Neural cell (in vitro differentiated cells): ENCODE data around the gene SMNDC1. TPM values are rescaled to one million over a fixed set of nuclear protein-coding genes. Genes with fewer than 3 reads are reported as not detected.

Experiments used
- H2AFZ ChIP-seq: fragments of 200-600, 300-800 bp; sonication (generic), shearing (Covaris generic); 2 replicates; pipeline ENCODE4 v1.6.0; 2014; ENCODE audit warnings: low read depth, mild to moderate bottlenecking, antibody characterized with exemption, low read length, moderate library complexity
- H3F3A ChIP-seq: fragments of 200-600 bp; shearing (Covaris generic); 2 replicates; pipeline ENCODE4 v1.6.1; 2016; ENCODE audit warnings: mild to moderate bottlenecking, moderate library complexity, mixed read lengths, antibody characterized with exemption, low read length; ENCODE audit not compliant: insufficient read depth, poor library complexity, severe bottlenecking
- H3K27ac ChIP-seq: fragments of 200-600, 300-800 bp; sonication (generic), shearing (Covaris generic); 2 replicates; pipeline ENCODE4 v1.5.1; 2014; ENCODE audit warnings: mild to moderate bottlenecking, low read length, moderate library complexity
- H3K27me3 ChIP-seq: fragments of 300-800, 200-600 bp; sonication (generic), shearing (Covaris generic); 2 replicates; pipeline ENCODE4 v1.6.0; 2014; ENCODE audit warnings: mild to moderate bottlenecking, low read depth, low read length, moderate library complexity; ENCODE audit not compliant: insufficient read depth
- H3K36me3 ChIP-seq: fragments of 300-800, 200-600 bp; sonication (generic), shearing (Covaris generic); 2 replicates; pipeline ENCODE4 v1.5.1; 2014; ENCODE audit warnings: mild to moderate bottlenecking, antibody characterized with exemption, low read length, moderate library complexity; ENCODE audit not compliant: insufficient read depth
- H3K4me2 ChIP-seq: fragments of 300-800, 200-600 bp; sonication (generic), shearing (Covaris generic); 2 replicates; pipeline ENCODE4 v1.6.0; 2014; ENCODE audit warnings: mild to moderate bottlenecking, low read length
- H3K4me3 ChIP-seq: fragments of 300-800, 200-600 bp; sonication (generic), shearing (Covaris generic); 2 replicates; pipeline ENCODE4 v1.5.1; 2014; ENCODE audit warnings: mild to moderate bottlenecking, low read length, moderate library complexity
- H3K79me2 ChIP-seq: fragments of 200-600 bp; shearing (Covaris generic); replicated peaks from 2 replicates; pipeline ENCODE4 v1.6.0; 2014; ENCODE audit warnings: mild to moderate bottlenecking, low read length, moderate library complexity; ENCODE audit not compliant: insufficient read depth
- H3K9ac ChIP-seq: fragments of 300-800, 200-600 bp; sonication (generic), shearing (Covaris generic); 2 replicates; pipeline ENCODE4 v1.6.1; 2016; ENCODE audit warnings: mild to moderate bottlenecking, low read length, mixed read lengths
- H3K9me2 ChIP-seq: fragments of 200-600 bp; shearing (Covaris generic); 2 replicates; pipeline ENCODE4 v1.6.1; 2016; ENCODE audit warnings: mild to moderate bottlenecking, low read length, mixed read lengths; ENCODE audit not compliant: insufficient read depth
- H3K9me3 ChIP-seq: fragments of 200-600, 300-800 bp; sonication (generic), shearing (Covaris generic); 2 replicates; pipeline ENCODE4 v1.6.1; 2016; ENCODE audit warnings: mild to moderate bottlenecking, mixed run types, low read length, moderate library complexity, mixed read lengths
- H4K20me1 ChIP-seq: fragments of 200-600 bp; shearing (Covaris generic); 2 replicates; pipeline ENCODE4 v1.6.1; 2016; ENCODE audit warnings: mild to moderate bottlenecking, mixed run types; ENCODE audit not compliant: insufficient read depth
- CTCF ChIP-seq: fragments of 450-650 bp; IDR thresholded peaks from 2 replicates; pipeline ENCODE4 v1.5.1; 2014; ENCODE audit warnings: antibody characterized with exemption, mild to moderate bottlenecking, moderate library complexity; ENCODE audit not compliant: poor library complexity, severe bottlenecking
- EP300 ChIP-seq: fragments of 450-650 bp; conservative IDR thresholded peaks from 2 replicates; pipeline ENCODE4 v1.6.1; 2014; ENCODE audit warnings: antibody characterized with exemption, mild to moderate bottlenecking, moderate library complexity; ENCODE audit not compliant: poor library complexity, severe bottlenecking
- EZH2 ChIP-seq: fragments of 200-600, 300-800 bp; shearing (Covaris generic), sonication (generic); IDR thresholded peaks from 2 replicates; pipeline ENCODE4 v1.6.1; 2014; ENCODE audit warnings: antibody characterized with exemption, low read length, borderline replicate concordance, mild to moderate bottlenecking; ENCODE audit not compliant: insufficient read depth, poor library complexity, severe bottlenecking
- MXI1 ChIP-seq: fragments of 450-650 bp; conservative IDR thresholded peaks from 2 replicates; pipeline ENCODE4 v1.6.1; 2014; ENCODE audit warnings: antibody characterized with exemption, mild to moderate bottlenecking; ENCODE audit not compliant: poor library complexity, severe bottlenecking
- POLR2AphosphoS5 ChIP-seq: IDR thresholded peaks from 2 replicates; pipeline ENCODE4 v1.6.1; 2012
- RAD21 ChIP-seq: fragments of 450-650 bp; conservative IDR thresholded peaks from 2 replicates; pipeline ENCODE4 v1.6.1; 2014; ENCODE audit warnings: antibody characterized with exemption, mild to moderate bottlenecking, moderate library complexity
- REST ChIP-seq: IDR thresholded peaks from 2 replicates; pipeline ENCODE4 v1.6.1; 2012; ENCODE audit warnings: borderline replicate concordance
- SMC3 ChIP-seq: fragments of 450-650 bp; conservative IDR thresholded peaks from 2 replicates; pipeline ENCODE4 v1.6.1; 2014; ENCODE audit warnings: antibody characterized with exemption, mild to moderate bottlenecking, moderate library complexity; ENCODE audit not compliant: poor library complexity
- TAF1 ChIP-seq: IDR thresholded peaks from 2 replicates; pipeline ENCODE4 v1.6.1; 2012; ENCODE audit warnings: low read depth
- polyA plus RNA-seq: library from polyadenylated mRNA; depleted of rRNA; stranded (reverse); fragments of >200 nt; gene quantifications from 2 replicates; pipeline ENCODE4 v1.2.3, GENCODE V29; 2014

The SMNDC1 gene
- polyA plus RNA-seq, 1 donor from 2014 or later, result 25.9 TPM

- H4K20me1 ChIP-seq, result no peaks in the 10 kb centered on the region
- peaks cover 45% of the 10 kb centered on the region for H3K79me2 ChIP-seq
- no peak overlapping the region for H2AFZ ChIP-seq
- H3K4me3 ChIP-seq, result no peak overlapping the region
- no peak overlapping the region for H3K4me2 ChIP-seq
- H3K9ac ChIP-seq, result no peak overlapping the region
- H3F3A ChIP-seq, result no peaks in the 10 kb centered on the region
- H3K36me3 ChIP-seq, result peaks cover 17% of the 10 kb centered on the region
- no peaks in the 10 kb centered on the region for H3K27me3 ChIP-seq
- H3K27ac ChIP-seq, result no peak overlapping the region
- no peaks in the 10 kb centered on the region for H3K9me2 ChIP-seq
- no peaks in the 10 kb centered on the region for H3K9me3 ChIP-seq
- no peak for TF ChIP-seq TAF1
- TF ChIP-seq EP300, result no peak
- no peak for TF ChIP-seq SMC3
- TF ChIP-seq MXI1, result no peak
- no peak for TF ChIP-seq CTCF
- TF ChIP-seq REST, result no peak
- no peak for TF ChIP-seq RAD21
Measured at GRCh38 chr10:110300486-110300986, 4.2 kb downstream of the SMNDC1 start.

GRCh38 chr10:110296966-110297365, 7.8 kb downstream of the SMNDC1 start:
- Histone ChIP-seq H3K9me3 (no peaks in the 10 kb centered on the region), H3K79me2 (peaks cover 22% of the 10 kb centered on the region), H4K20me1 (no peaks in the 10 kb centered on the region), H3K36me3 (peaks cover 17% of the 10 kb centered on the region), H3F3A (no peaks in the 10 kb centered on the region), H3K4me3 (no peak overlapping the region), H3K4me2 (no peak overlapping the region), H3K9me2 (no peaks in the 10 kb centered on the region), H3K27ac (no peak overlapping the region), H3K9ac (no peak overlapping the region), H2AFZ (no peak overlapping the region), H3K27me3 (no peaks in the 10 kb centered on the region)
- TF ChIP-seq EZH2, result no peak
- TF ChIP-seq RAD21, result no peak
- no peak for TF ChIP-seq EP300
- TF ChIP-seq POLR2AphosphoS5, result no peak
- no peak for TF ChIP-seq REST
- TF ChIP-seq SMC3, result no peak
- TF ChIP-seq MXI1, result no peak
- TF ChIP-seq TAF1, result no peak
- no peak for TF ChIP-seq CTCF
